Right cardiac atrium (tissue), 5 donors: ENCODE measurements around the gene FUT3. TPM values are rescaled to one million over a fixed set of nuclear protein-coding genes. Genes with fewer than 3 reads are reported as not detected.

ENCODE experiments used
- ATAC-seq, 2 donors: fragments of 200-7000 bp; cut with Tn5 transposase; one replicate each; pipeline versions ENCODE4 v1.8.0 to v1.9.1; 2020; ENCODE audit warnings: moderate library complexity in 2 of 2, mild to moderate bottlenecking in 1 of 2
- DNase-seq, 3 donors: peaks; one replicate each; pipeline ENCODE4 v3.0.0-alpha.2; 2020
- H3K27ac ChIP-seq: one replicate; pipeline ENCODE4 v1.5.1; 2013; ENCODE audit warnings: mild to moderate bottlenecking, low read length, control low read depth, moderate library complexity
- H3K27me3 ChIP-seq: one replicate; pipeline ENCODE4 v1.6.1; 2013; ENCODE audit not compliant: control insufficient read depth, insufficient read depth
- H3K4me1 ChIP-seq: one replicate; pipeline ENCODE4 v1.6.1; 2013; ENCODE audit warnings: low read length; ENCODE audit not compliant: control insufficient read depth, insufficient read depth
- H3K4me3 ChIP-seq: one replicate; pipeline ENCODE4 v1.5.1; 2013; ENCODE audit warnings: low read length, control low read depth
- H3K9me3 ChIP-seq: one replicate; pipeline ENCODE4 v1.6.1; 2013; ENCODE audit warnings: low read length; ENCODE audit not compliant: control insufficient read depth
- WGBS: extraction: QIAGEN DNeasy Blood & Tissue Kit; methylation state at CpG from one replicate; pipeline ENCODE4 v1.1.7; 2013; 5-methylcytosine and 5-hydroxymethylcytosine counted together
- intact Hi-C, 4 donors: fragments of 100-400 bp; cut with DNase I; formaldehyde crosslinking; loops; one replicate each; pipeline versions ENCODE4 v1.11.0 to v1.14.0; 2022 to 2023
- polyA plus RNA-seq: library from polyadenylated mRNA; stranded (reverse); fragments of 200-250 nt; gene quantifications from one replicate; pipeline ENCODE4 v1.2.3, GENCODE V29; 2013
- total RNA-seq, 4 donors: library from RNA; stranded (reverse); fragmentation: NEBNext Ultra II Directional; extraction: Animal tissue kit (Norgen Biotek cat#: 25700); gene quantifications; one replicate each; pipeline ENCODE4 v1.2.1, GENCODE V29; 2021
- donor health status: healthy with polysubstance abuse.
- donor health status: DM: no; HTN: yes; CAD: no.
- donor health status: DM: no; HTN: no; CAD: no.
- donor health status: DM: no; HTN: yes; CAD: no; lungs with severe emphysema.
- donor health status: DM: yes; HTN: yes; CAD: no.

Gene FUT3
- total and polyA plus RNA-seq, 5 donors, result not detected

- H3K4me1 ChIP-seq, result no peaks in the 10 kb centered on the region
- no peaks in the 10 kb centered on the region for H3K9me3 ChIP-seq
- 85% methylated on average over 8 of the region's 8 CpGs for WGBS
- H3K27me3 ChIP-seq, result no peaks in the 10 kb centered on the region
- intact Hi-C loops, result no loop called here
- H3K4me3 ChIP-seq, result no peak overlapping the region
- no peak overlapping the region for H3K27ac ChIP-seq
- no peak for ATAC-seq
- peak in 1 of 3 donors; percentile 34 for DNase-seq
These were observed 53.0 kb downstream of the FUT3 start for GRCh38 chr19:5798244-5798643.

- intact Hi-C loops, result no loop called here
- Histone ChIP-seq H3K27ac (no peak overlapping the region), H3K9me3 (no peaks in the 10 kb centered on the region), H3K27me3 (no peaks in the 10 kb centered on the region), H3K4me1 (no peaks in the 10 kb centered on the region), H3K4me3 (no peak overlapping the region)
- DNase-seq, result no peak
- 90% methylated on average over 7 of the region's 7 CpGs for WGBS
- no peak for ATAC-seq
These were observed 55.8 kb downstream of the FUT3 start for GRCh38 chr19:5795382-5795919.

- ATAC-seq, result no peak
- H3K4me1 ChIP-seq, result no peaks in the 10 kb centered on the region
- H3K4me3 ChIP-seq, result no peak overlapping the region
- no peaks in the 10 kb centered on the region for H3K27me3 ChIP-seq
- H3K9me3 ChIP-seq, result no peaks in the 10 kb centered on the region
- DNase-seq, result no peak
- 90% methylated on average over 3 of the region's 3 CpGs for WGBS
- no peak overlapping the region for H3K27ac ChIP-seq
- intact Hi-C loops, result no loop called here
These were observed 58.1 kb downstream of the FUT3 start for GRCh38 chr19:5793188-5793587.

Other genes with a start within 250 kb of the FUT3 start
- 10 to 100 TPM; 53.3 to 68.8 (median 63.1) TPM for gene SAFB2, start 228.7 kb downstream of the FUT3 start, total RNA-seq
- gene SAFB2, start 228.7 kb downstream of the FUT3 start, polyA plus RNA-seq, result 43.6 TPM
- 10 to 100 TPM; 50.5 to 65.0 (median 61.8) TPM for gene SAFB, start 228.4 kb downstream of the FUT3 start, total RNA-seq
- gene SAFB, start 228.4 kb downstream of the FUT3 start, polyA plus RNA-seq, result 48.4 TPM
- 100 to 1,000 TPM; 132 to 175 (median 149) TPM for gene MICOS13, start 170.9 kb downstream of the FUT3 start, total RNA-seq
- 296 TPM for gene MICOS13, start 170.9 kb downstream of the FUT3 start, polyA plus RNA-seq
- gene HSD11B1L, start 170.4 kb downstream of the FUT3 start, total RNA-seq, result 1 to 10 TPM; 4.3 to 7.1 (median 6.8) TPM
- 9.8 TPM for gene HSD11B1L, start 170.4 kb downstream of the FUT3 start, polyA plus RNA-seq
- gene RPL36, start 161.2 kb downstream of the FUT3 start, total RNA-seq, result 100 to 1,000 TPM; 451 to 525 (median 478) TPM
- gene RPL36, start 161.2 kb downstream of the FUT3 start, polyA plus RNA-seq, result 727 TPM
- 10 to 100 TPM; 55.4 to 66.2 (median 59.3) TPM for gene LONP1, start 131.3 kb downstream of the FUT3 start, total RNA-seq
- gene LONP1, start 131.3 kb downstream of the FUT3 start, polyA plus RNA-seq, result 60.3 TPM
- gene CATSPERD, start 130.8 kb downstream of the FUT3 start, total RNA-seq, result not detected
- gene CATSPERD, start 130.8 kb downstream of the FUT3 start, polyA plus RNA-seq, result not detected
- 1 to 10 TPM in 2 of 4 donors, under 1 TPM in 2; 0.74 to 1.7 (median 1.2) TPM for gene PRR22, start 66.7 kb downstream of the FUT3 start, total RNA-seq
- gene PRR22, start 66.7 kb downstream of the FUT3 start, polyA plus RNA-seq, result 0.84 TPM
- 10 to 100 TPM; 16.0 to 27.3 (median 19.7) TPM for gene DUS3L, start 60.3 kb downstream of the FUT3 start, total RNA-seq
- gene DUS3L, start 60.3 kb downstream of the FUT3 start, polyA plus RNA-seq, result 15.5 TPM
- 10 to 100 TPM; 31.6 to 57.1 (median 52.5) TPM for gene NRTN, start 46.4 kb downstream of the FUT3 start, total RNA-seq
- gene NRTN, start 46.4 kb downstream of the FUT3 start, polyA plus RNA-seq, result 31.7 TPM
- not detected for gene FUT6, start 11.7 kb downstream of the FUT3 start, total RNA-seq
- not detected for gene FUT6, start 11.7 kb downstream of the FUT3 start, polyA plus RNA-seq
- gene FUT5, start 19.1 kb upstream of the FUT3 start, total RNA-seq, result not detected
- gene FUT5, start 19.1 kb upstream of the FUT3 start, polyA plus RNA-seq, result not detected
- gene NDUFA11, start 52.3 kb upstream of the FUT3 start, total RNA-seq, result 100 to 1,000 TPM; 515 to 756 (median 624) TPM
- gene NDUFA11, start 52.3 kb upstream of the FUT3 start, polyA plus RNA-seq, result 1,214 TPM
- gene VMAC, start 53.4 kb upstream of the FUT3 start, total RNA-seq, result 1 to 10 TPM; 1.9 to 5.8 (median 3.8) TPM
- gene VMAC, start 53.4 kb upstream of the FUT3 start, polyA plus RNA-seq, result 3.6 TPM
- 10 to 100 TPM in 2 of 4 donors, 1 to 10 TPM in 2; 8.9 to 14.2 (median 9.9) TPM for gene CAPS, start 62.8 kb upstream of the FUT3 start, total RNA-seq
- gene CAPS, start 62.8 kb upstream of the FUT3 start, polyA plus RNA-seq, result 7.1 TPM
- gene RANBP3, start 126.7 kb upstream of the FUT3 start, total RNA-seq, result 10 to 100 TPM; 54.8 to 73.8 (median 67.7) TPM
- gene RANBP3, start 126.7 kb upstream of the FUT3 start, polyA plus RNA-seq, result 49.6 TPM